ENCODE results near the gene LRIG3.
A peak's percentile ranks its signal among the peaks of the same experiment; 100 is the strongest.
"Not testable (repeated sequence)": the region's sequence is repeated elsewhere in the genome, so short reads cannot be mapped to it uniquely, and the experiment has no call there.

LRIG3 gene

DNA sequence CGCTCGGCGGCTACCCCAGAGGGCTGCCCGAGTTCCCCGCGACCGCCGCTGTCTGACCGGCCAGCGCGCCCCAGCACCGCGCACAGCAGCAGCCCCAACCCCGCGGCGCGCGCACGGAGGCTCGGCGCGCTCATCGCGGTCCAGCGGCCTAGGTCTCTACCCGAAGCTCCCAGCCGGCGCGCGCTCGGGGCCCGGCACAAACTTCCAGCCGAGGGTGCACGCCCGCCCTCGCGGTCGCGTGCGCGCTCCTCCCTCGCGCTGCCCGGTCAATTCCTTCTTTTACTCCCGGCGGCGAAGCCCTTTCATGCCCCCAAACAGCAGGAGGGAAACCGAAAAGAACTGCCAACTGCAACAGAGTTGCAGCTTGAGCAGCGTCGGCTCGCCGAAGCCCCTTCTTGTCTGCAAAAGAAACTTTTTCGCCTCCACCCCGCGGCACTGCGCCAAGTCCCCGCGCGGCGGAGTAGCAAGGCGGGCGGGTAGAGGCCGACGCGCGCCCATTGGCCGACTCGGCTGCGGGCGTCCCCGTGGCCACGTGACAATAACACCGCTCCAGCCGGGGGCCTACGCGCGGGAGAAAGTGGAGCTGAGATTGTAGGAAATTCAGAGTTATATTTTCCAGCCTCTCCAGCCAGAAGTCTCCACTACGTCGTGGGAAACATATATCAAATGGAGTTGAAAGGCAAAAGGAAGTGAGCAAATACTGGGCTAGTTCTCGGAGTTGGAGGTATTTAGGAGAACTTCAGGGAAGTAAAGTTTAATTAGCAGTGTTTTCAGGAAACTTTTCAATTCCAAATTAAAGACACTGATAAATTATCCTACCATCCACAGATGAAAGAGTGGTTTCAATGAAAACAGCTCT is at the start of gene LRIG3:
LRIG3 (minus strand) TSS at position 403 of the 859 bp plus-strand sequence; CDS start at position 134, 269 bp downstream.
- DNase-seq (ENCODE audit: low read depth in 4 of 4, low spot score in 1 of 4) = peak in 1 of 4 experiments; percentile 4

GRCh38 chr12:58969237-58969636 is 48.9 kb upstream of the LRIG3 start:
- DNase-seq (ENCODE audit: low read depth in 4 of 4, low spot score in 1 of 4) = no peak

GRCh38 chr12:58967561-58967960 is 47.3 kb upstream of the LRIG3 start:
- DNase-seq (ENCODE audit: low read depth in 4 of 4, low spot score in 1 of 4) = no peak

DNA sequence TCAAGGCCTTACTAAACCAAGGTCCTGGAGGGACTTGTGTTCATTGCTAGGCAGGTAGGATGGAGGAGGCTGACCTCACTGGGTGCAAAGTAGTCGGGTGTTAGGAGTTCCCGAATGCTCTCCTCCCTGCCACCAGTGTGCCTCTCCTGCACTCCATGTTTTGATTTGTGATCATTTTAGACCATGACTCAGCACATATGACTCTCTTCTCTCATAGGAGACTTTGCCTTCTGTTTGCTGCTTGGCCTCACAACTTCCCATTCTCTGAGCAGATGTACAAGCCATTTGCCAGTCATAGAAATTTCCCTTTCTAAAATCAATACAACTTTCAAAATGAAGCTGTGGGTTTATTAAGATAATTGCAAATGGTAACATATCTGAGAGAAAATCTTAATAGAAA is 46.6 kb upstream of the LRIG3 start:
- DNase-seq (ENCODE audit: low read depth in 4 of 4, low spot score in 1 of 4) = no peak

DNA sequence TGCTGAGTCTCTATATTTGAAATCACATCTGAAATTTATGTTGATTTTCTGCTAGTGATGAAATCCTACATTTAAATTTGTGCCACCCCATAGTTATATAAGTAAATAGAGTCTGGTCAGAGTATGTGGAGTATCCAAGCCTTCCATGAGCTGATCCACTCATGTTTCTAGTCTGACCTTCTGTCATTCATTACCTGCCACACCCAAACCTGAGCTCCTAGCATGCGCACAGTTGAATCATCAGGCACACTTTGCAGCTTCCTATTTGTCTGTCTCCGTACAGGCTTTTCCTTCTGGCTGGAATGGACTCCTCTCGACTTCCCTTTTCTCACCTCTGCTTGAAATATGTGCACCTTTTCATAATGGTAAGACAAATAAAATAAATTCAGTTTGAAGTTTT is 45.3 kb upstream of the LRIG3 start:
- no peak for DNase-seq (ENCODE audit: low read depth in 4 of 4, low spot score in 1 of 4)

DNA sequence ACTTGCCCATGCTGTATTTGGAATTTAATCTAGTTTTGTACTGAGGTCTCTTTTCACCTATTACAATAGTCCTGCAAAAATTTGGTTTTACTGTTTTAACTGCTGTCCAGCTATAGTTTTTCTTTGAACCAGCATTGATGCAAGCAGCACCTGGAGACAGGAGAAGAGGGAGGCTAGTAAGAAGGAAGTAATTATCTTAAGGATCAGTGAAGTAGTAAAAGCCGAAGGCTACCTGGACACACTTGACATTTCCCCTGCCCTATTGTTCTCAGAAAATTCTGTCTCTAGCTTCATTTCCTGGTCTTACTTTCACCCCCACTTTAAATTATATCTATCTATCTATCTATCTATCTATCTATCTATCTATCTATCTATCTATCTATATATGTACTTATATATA is 43.5 kb upstream of the LRIG3 start:
- DNase-seq (ENCODE audit: low read depth in 4 of 4, low spot score in 1 of 4) = no peak

GRCh38 chr12:58961906-58962305 is 41.6 kb upstream of the LRIG3 start:
- DNase-seq (ENCODE audit: low read depth in 4 of 4, low spot score in 1 of 4) = no peak

DNA sequence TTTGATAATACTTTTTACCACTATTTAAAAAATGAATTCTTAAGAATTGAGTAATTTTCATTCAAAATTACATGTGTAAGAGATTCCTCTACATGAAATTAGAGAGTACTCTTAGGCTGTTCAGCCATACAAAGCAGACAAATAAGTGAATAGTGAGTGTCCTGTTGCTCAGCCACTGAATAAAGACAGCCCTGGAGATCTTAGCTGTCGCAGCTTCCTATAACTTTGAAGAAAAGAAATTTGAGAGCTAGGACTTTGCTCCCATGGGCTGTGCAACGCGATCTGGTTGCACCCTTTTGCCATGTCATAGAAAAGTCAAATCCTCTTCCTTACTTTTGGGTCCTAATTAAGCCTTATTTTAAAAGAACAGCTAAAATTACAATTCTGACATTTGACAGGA is 40.9 kb upstream of the LRIG3 start:
- DNase-seq (ENCODE audit: low read depth in 4 of 4, low spot score in 1 of 4) = no peak

DNA sequence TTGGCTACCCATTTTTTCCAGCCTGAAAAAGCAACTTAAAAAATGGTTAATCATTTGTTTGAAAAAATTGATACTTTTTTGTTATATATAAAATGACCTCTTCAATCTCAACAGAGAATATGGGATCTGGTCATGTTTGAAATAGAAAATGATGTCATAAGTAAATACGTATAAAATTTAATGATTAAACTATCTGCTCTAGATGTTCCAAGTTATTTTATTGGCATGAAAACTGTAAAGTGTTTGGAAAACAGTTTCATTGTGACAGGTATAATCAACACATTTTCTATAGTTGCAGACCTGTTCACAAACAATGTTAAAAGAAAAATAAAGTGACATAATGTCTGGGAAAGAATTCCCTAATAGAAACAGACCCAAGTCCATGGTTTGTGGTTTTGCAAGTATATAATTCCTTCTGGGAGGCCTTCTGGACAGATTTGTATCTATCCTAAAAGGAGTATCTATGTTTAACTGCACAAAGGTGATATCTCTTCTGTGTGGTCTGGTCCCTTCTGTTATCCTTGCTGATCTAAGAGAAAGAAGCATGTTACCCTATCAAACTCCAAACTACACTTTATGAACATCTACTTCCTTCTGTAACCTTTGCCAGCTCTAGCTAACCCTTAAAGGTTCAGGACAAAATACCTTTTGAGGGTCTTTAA is 39.5 kb upstream of the LRIG3 start:
- DNase-seq (ENCODE audit: low read depth in 4 of 4, low spot score in 1 of 4) = no peak

DNA sequence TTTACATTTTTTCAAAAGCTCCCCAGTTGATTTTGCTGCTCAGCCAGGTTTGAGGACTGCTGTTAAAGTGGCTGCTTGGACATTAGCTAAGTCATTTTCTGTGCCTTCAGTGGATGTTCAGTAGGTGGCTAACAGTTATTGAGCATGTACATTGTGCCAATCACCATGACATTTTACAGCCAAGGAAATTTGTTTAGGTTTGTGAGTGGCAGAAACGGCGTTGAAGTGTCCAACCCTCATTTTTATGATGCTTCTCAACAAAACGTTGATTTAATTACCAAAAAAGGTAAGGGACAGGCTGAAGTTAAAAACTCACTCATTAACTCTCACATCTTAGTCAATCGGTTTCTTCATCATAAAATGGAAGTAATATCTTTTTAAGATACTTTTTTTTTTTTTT is 37.0 kb upstream of the LRIG3 start:
- no peak for DNase-seq (ENCODE audit: low read depth in 4 of 4, low spot score in 1 of 4)

- DNase-seq (ENCODE audit: low read depth in 4 of 4, low spot score in 1 of 4) = no peak
Observed at GRCh38 chr12:58955849-58956248, 35.5 kb upstream of the LRIG3 start.

- DNase-seq (ENCODE audit: low read depth in 4 of 4, low spot score in 1 of 4) = no peak
Observed at GRCh38 chr12:58954002-58954401, 33.7 kb upstream of the LRIG3 start.

- no peak for DNase-seq (ENCODE audit: low read depth in 4 of 4, low spot score in 1 of 4)
Observed at GRCh38 chr12:58950739-58951100, 30.4 kb upstream of the LRIG3 start.

DNA sequence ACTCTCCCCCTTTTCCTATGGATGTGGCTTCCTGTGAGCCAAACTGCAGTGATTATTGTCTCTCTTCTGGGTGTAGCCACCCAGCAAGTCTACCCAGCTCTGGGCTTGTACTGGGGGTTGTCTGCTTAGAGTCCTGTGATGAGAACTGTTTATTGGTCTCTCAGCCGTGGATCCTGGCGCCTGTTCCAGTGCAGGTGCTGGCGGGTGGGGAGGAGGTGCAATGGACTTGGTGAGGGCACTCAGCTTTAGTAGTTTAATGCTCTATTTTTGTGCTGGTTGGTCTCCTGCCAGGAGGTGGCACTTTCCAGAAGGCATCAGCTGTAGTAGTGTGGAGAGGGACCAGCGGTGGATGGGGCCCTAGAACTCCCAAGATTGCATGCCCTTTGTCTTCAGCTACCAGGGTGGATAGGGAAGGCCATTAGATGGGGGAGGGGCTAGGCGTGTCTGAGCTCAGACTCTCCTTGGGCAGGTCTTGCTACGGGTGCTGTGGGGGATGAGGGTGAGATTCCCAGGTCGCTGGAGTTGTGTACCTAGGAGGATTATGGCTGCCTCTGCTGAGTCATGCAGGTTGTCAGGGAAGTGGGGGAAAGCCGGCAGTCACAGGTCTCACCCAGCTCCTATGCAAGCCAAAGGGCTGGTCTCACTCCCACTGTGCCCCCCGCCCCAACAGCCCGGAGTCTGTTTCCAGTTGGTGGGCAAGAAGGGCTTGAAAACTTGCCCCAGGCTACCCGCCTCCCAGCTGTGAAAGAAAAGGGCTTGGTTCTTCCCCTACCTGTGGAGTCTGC is 29.8 kb upstream of the LRIG3 start:
- not testable (repeated sequence) for DNase-seq (ENCODE audit: low read depth in 4 of 4, low spot score in 1 of 4)

- no peak for DNase-seq (ENCODE audit: low read depth in 4 of 4, low spot score in 1 of 4)
Observed at GRCh38 chr12:58943079-58943478, 22.8 kb upstream of the LRIG3 start.

DNA sequence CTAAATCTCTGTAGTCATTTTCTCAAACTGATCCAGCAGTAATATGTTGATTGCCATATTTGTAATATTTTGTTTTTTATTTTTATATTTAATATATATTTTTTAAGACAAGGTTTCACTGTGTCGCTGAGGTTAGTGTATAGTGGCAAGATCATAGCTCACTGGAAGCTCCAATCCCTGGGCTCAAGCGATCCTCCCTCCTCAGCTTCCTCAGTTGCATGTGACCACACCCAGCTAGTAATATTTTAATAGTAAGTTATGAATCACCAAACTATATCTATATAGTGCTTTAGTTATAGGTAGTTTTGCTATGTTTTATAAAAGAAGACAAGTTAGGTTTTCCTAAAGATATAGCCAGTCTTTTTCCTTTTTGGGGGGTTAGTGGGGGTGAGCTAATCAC is 22.0 kb upstream of the LRIG3 start:
- no peak for DNase-seq (ENCODE audit: low read depth in 4 of 4, low spot score in 1 of 4)

DNA sequence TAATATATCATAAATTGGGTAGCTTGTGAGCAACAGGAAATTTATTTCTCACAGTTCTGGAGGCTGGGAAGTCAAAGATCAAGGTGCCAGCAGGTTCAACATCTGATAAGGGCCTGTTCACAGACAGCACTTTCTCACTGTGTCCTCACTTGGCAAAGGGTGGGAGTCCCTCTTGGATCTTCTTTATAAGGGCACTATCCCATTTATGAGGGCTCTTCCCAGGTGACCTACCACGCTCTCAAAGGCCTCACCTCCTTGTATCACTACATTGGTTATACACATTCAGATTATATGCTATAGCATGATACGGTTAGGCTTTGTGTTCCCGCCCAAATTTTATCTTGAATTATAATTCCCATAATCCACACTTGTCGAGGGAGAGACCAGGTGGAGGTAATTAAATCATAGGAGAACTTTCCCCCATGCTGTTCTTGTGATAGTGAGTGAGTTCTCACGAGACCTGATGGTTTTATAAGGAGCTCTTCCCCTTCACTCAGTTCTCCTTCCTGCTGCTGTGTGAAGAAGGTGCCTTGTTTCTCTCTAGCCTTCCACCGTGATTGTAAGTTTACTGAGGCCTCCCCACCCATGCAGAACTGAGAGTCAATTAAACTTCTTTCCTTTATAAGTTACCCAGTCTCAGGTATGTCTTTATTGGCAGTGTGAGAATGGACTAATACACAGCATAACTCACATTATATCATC is 19.2 kb upstream of the LRIG3 start:
- DNase-seq (ENCODE audit: low read depth in 4 of 4, low spot score in 1 of 4) = no peak

- DNase-seq (ENCODE audit: low read depth in 4 of 4, low spot score in 1 of 4) = no peak
Observed at GRCh38 chr12:58938440-58938839, 18.1 kb upstream of the LRIG3 start.

GRCh38 chr12:58934528-58934927 is 14.2 kb upstream of the LRIG3 start:
- DNase-seq (ENCODE audit: low read depth in 4 of 4, low spot score in 1 of 4) = no peak

DNA sequence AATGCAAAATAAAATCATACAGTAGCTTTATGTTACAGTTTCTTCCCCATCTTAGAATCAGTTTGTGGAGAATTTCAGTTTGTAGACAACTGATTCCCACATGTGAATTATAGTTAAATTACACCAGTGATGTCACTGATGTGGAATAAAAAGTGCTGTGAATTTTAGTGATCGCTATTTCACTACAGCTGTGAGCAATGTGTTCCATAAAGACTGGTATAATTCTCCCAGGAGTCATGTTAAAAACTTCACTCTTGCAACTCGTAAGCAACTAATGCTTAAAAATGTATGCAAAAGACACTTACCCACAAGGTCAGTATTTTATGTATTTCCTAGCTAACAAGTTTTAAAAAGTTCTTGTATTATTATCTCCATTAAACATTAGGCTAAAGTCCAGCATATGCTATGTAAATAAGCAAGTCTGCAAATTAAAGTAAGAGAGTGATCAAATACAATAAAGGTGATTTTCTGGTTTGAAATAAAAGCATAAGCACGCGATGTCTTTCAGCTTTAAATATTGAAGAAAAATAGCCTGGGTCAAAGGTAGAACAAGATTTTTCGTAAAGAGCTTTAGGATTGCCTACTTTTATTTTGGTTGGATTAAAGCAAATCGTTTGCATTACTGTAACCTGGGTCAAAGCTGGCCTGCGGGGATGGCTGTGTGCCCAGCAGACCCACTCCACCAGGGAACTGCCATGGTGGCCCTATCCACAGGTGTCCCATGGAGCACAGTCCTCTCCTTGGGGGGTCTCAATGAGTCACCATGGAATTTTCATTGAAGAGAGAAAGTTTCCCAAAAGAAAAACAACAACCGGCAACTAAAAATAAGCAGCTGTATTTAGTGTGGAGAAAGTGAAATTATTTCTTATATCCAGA is 12.7 kb upstream of the LRIG3 start:
- no peak for DNase-seq (ENCODE audit: low read depth in 4 of 4, low spot score in 1 of 4)
